Calu3 (cell line): ENCODE measurements around the gene SHISA8. TPM values are rescaled to one million over a fixed set of nuclear protein-coding genes. Genes with fewer than 3 reads are reported as not detected.

Experiments
- BruUV-seq: library from RNA; stranded (reverse); fragments of 400-500 nt; replicated peaks from 2 replicates; lab custom pipeline; 2021; lab: Mats Ljungman, UMichigan
- CTCF ChIA-PET: fragments of 300-600 bp; sonication (Branson Sonifier 250); formaldehyde crosslinking; loops from one replicate; lab custom pipeline; 2022; ENCODE audit warnings: antibody characterized with exemption; lab: Charles Lee
- DNase-seq: peaks from one replicate; pipeline ENCODE4 v3.0.0; 2022
- H3K27ac Mint-ChIP-seq: one replicate; pipeline ENCODE4 v1.8.0; 2022; ENCODE audit warnings: mixed read lengths; ENCODE audit not compliant: unreplicated experiment
- H3K27me3 Mint-ChIP-seq: one replicate; pipeline ENCODE4 v1.8.0; 2022; ENCODE audit warnings: mixed read lengths; ENCODE audit not compliant: unreplicated experiment
- H3K36me3 Mint-ChIP-seq: one replicate; pipeline ENCODE4 v1.8.0; 2022; ENCODE audit warnings: mild to moderate bottlenecking, moderate library complexity, mixed read lengths; ENCODE audit not compliant: insufficient read depth, unreplicated experiment
- H3K4me1 Mint-ChIP-seq: one replicate; pipeline ENCODE4 v1.8.0; 2022; ENCODE audit warnings: mild to moderate bottlenecking, low read depth, mixed read lengths; ENCODE audit not compliant: unreplicated experiment
- H3K4me3 Mint-ChIP-seq: one replicate; pipeline ENCODE4 v1.8.0; 2022; ENCODE audit warnings: mild to moderate bottlenecking, low read depth, moderate library complexity, mixed read lengths; ENCODE audit not compliant: unreplicated experiment
- H3K9me3 Mint-ChIP-seq: one replicate; pipeline ENCODE4 v1.8.0; 2022; ENCODE audit warnings: low read depth, mixed read lengths; ENCODE audit not compliant: unreplicated experiment
- intact Hi-C: fragments of 100-400 bp; cut with micrococcal nuclease; formaldehyde crosslinking; loops from one replicate; pipeline ENCODE4 v1.10.0; 2022; ENCODE audit not compliant: unreplicated experiment
- total RNA-seq: library from RNA; stranded (reverse); gene quantifications from 2 replicates; pipeline ENCODE4 v1.2.3, GENCODE V29; 2022
- TF ChIP-seq, protein P1 (sequence below): fragments of 200-600 bp; IDR thresholded peaks from one replicate; pipeline ENCODE4 v1.8.0; 2022; ENCODE audit warnings: antibody characterized with exemption; ENCODE audit not compliant: unreplicated experiment

Gene SHISA8
- total RNA-seq, 1 experiment from 2014 or later, result not detected

DNA sequence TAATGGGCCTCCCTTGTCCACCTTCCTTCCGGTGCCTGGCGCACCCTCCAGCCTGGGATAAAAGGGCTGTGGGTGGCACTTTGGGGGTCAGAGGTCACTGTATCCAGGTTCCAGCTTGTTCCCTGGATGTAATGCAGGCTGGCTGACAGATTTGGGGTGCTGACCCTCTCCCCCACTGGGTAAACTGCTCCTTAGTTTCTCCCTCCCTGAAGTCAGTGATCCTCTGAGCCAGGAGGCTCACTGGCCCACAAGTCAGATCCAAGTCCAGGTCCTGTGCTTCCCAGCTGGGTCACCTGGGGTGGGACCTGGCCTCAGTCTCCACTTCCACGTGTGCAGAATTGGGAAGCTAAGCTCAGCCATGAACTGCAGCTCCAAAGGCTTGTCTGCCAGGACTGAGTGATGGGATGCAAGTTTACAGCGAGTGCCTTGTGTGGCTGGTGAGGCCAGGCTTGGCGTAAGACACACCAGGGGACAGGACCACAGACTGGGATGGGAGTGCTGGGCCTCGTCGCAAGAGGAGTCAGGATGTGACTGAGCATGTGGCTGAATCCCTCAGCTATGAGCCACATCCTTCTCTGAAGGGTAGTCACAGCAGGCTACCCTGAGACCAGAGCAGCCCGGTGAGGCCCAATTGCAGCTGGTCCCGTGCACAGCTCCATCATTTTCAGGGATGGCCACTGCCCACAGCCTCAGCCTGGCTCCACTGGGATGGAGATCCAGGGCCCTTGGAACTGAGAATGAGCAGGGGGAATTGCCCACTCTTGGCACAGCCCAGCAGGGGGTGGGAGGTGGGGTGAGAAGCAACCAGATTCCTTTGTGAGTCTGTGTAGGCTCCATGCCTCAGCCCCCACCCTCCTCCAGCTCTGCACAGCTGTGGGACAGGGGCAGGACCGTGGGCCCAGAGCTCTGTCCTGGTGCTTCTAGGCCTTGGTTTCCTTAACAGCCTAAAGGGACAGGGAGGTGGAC is 7.2 kb downstream of the SHISA8 start:
- Mint-ChIP-seq H3K36me3 (peaks cover 53% of the 10 kb centered on the region), H3K27me3 (peaks cover 21% of the 10 kb centered on the region), H3K9me3 (no peaks in the 10 kb centered on the region), H3K27ac (no peak overlapping the region), H3K4me3 (no peak overlapping the region), H3K4me1 (no peaks in the 10 kb centered on the region)
- no peak for DNase-seq
- CTCF ChIA-PET, result interaction anchor here (0.5 to 1.4 kb wide), 4 partner anchors 18 to 456 kb away, joined by 4 to 6 read pairs (median 5); partner anchors contain the start of gene TNFRSF13C
- TF ChIP-seq, protein P1, sequence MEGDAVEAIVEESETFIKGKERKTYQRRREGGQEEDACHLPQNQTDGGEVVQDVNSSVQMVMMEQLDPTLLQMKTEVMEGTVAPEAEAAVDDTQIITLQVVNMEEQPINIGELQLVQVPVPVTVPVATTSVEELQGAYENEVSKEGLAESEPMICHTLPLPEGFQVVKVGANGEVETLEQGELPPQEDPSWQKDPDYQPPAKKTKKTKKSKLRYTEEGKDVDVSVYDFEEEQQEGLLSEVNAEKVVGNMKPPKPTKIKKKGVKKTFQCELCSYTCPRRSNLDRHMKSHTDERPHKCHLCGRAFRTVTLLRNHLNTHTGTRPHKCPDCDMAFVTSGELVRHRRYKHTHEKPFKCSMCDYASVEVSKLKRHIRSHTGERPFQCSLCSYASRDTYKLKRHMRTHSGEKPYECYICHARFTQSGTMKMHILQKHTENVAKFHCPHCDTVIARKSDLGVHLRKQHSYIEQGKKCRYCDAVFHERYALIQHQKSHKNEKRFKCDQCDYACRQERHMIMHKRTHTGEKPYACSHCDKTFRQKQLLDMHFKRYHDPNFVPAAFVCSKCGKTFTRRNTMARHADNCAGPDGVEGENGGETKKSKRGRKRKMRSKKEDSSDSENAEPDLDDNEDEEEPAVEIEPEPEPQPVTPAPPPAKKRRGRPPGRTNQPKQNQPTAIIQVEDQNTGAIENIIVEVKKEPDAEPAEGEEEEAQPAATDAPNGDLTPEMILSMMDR, result no peak
- intact Hi-C loops, result no loop called here
- no TSS peak for BruUV-seq

DNA sequence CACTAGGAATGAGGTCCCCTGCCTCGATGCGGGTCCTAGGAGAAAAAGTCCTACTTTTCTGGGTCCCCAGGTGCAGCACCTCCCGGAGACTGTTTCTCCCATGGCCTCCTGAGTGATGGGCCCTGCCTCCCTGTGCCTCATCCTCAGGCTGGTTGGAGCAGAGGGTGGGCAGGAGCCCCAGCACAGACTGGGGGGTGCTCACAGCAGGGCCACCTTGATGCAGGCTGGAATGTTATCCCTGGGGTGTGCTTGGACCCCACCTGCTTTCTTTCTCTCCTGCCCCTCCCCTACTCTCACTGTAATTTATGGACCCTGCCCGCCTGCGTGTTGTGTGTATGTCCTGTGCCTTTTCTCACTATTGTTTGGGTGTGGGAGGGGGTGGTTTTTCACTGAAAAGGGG is 8.1 kb downstream of the SHISA8 start:
- peaks cover 12% of the 10 kb centered on the region for H3K27me3 Mint-ChIP-seq
- TF ChIP-seq, protein P1, result no peak
- DNase-seq, result no peak
- CTCF ChIA-PET, result no interaction called here
- BruUV-seq, result TSS peak; percentile 75
- peaks cover 57% of the 10 kb centered on the region for H3K36me3 Mint-ChIP-seq
- intact Hi-C loops, result no loop called here
- no peak overlapping the region for H3K4me3 Mint-ChIP-seq
- no peaks in the 10 kb centered on the region for H3K4me1 Mint-ChIP-seq
- H3K9me3 Mint-ChIP-seq, result no peaks in the 10 kb centered on the region
- no peak overlapping the region for H3K27ac Mint-ChIP-seq

DNA sequence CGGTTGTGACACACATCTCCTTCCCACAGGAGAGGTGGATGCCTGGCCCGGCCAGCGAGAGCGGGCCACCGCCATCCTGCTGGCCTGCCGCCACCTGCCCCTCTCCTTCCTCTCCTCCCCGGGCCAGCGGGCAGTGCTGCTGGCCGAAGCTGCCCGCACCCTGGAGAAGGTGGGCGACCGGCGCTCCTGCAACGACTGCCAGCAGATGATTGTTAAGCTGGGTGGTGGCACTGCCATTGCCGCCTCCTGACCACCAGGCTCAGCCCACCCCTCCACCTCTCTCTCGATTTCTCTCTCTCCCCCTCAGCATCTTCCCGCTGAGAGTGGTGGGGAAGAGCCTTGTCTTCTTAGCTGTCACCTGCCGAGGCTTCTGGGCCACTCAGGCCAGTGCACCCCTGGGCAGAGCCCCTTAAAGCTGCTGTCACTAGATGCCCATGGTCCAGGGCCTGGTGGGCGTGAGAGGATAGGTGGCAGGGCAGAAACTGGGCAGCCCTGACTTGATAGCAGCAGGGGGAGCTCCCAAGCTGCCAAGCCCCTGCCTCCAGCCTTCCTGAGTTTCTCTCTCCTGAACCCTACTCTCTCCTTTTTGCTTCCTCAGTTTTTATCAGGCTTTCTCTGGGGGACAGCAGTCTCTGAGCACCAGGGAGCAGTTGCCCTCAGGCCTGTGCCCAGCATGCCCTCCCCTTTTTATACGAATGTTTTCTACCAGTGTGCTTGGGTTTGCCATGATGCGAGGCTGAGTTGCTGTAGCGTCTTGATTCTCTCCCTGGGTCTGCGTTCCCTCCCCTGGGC is 9.3 kb downstream of the SHISA8 start:
- no peak for DNase-seq
- intact Hi-C loops, result no loop called here
- Mint-ChIP-seq H3K27me3 (no peaks in the 10 kb centered on the region), H3K4me1 (no peaks in the 10 kb centered on the region), H3K27ac (peak overlapping the region; percentile 18), H3K9me3 (no peaks in the 10 kb centered on the region), H3K36me3 (peaks cover 69% of the 10 kb centered on the region), H3K4me3 (no peak overlapping the region)
- CTCF ChIA-PET, result no interaction called here
- TF ChIP-seq, protein P1, result no peak
- BruUV-seq, result no TSS peak
